ENCODE measurements around the gene PRR14.
A peak's percentile ranks its signal among the peaks of the same experiment; 100 is the strongest.

Gene PRR14

DNA sequence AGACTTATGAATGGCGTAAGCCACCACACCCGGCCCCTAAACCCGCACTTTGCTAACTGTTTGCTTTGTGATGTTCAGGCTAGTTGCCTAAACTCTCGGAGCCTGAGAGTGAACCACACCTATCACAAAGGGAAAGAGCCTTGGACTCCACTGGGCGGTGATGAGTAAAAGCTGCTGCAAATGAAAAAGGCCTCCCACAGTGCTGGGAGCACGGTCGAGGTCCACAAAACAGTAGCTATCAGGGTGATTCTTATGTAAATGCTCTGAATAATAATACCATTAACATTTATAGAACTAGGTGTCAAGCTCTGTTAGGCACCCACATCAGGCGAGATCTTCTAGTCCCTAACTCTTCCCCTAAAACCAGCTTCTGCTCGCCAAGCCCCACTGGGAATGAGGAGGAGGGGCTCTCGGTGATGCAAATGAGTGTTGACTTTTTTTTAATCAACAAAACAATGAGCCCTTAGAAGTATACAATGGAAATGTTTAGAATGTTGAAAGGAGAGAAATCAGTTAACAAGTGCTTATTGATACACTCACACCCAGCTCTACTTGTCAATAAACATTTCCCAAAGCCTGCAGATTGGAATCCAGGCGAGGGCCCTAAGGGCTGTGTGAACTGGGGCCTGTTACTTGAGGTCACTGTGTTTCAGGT lies 27.3 kb downstream of the PRR14 start:
- TF ChIP-seq, protein P1, sequence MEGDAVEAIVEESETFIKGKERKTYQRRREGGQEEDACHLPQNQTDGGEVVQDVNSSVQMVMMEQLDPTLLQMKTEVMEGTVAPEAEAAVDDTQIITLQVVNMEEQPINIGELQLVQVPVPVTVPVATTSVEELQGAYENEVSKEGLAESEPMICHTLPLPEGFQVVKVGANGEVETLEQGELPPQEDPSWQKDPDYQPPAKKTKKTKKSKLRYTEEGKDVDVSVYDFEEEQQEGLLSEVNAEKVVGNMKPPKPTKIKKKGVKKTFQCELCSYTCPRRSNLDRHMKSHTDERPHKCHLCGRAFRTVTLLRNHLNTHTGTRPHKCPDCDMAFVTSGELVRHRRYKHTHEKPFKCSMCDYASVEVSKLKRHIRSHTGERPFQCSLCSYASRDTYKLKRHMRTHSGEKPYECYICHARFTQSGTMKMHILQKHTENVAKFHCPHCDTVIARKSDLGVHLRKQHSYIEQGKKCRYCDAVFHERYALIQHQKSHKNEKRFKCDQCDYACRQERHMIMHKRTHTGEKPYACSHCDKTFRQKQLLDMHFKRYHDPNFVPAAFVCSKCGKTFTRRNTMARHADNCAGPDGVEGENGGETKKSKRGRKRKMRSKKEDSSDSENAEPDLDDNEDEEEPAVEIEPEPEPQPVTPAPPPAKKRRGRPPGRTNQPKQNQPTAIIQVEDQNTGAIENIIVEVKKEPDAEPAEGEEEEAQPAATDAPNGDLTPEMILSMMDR (IDR thresholded peaks at IDR 0.05), result no peak
- H3K9me3 ChIP-seq, result no peaks in the 10 kb centered on the region
- H3K4me3 ChIP-seq (ENCODE audit: low read depth in 1 of 2, low read length in 1 of 2), result no peak overlapping the region
- H3K36me3 ChIP-seq, result no peaks in the 10 kb centered on the region
- H3K27ac ChIP-seq, result no peak overlapping the region
- H3K4me1 ChIP-seq (ENCODE audit: control insufficient read depth in 1 of 2, insufficient read depth in 1 of 2, low read depth in 1 of 2, low read length in 1 of 2), result no peaks in the 10 kb centered on the region
- H3K27me3 ChIP-seq, result no peaks in the 10 kb centered on the region

DNA sequence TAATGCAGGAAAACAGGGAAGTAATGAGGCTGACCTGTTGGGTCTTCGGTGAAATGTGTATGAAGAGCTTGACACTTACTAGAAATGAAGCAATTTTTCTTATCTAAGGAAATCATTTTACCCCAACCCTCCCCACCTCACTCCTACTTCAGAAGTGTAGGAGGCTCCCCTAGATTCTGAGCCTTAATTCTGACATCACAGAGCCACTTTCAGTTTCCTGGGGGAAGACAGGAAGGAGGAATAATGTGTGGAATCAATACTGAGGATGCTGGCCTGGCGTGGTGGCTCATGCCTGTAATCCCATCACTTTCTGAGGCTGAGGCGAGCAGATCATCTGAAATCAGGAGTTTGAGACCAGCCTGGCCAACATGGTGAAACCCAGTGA lies 27.8 kb downstream of the PRR14 start:
- TF ChIP-seq, protein P1 (IDR thresholded peaks at IDR 0.05), result no peak
- H3K27ac ChIP-seq, result no peak overlapping the region
- H3K27me3 ChIP-seq, result no peaks in the 10 kb centered on the region
- H3K4me1 ChIP-seq (ENCODE audit: control insufficient read depth in 1 of 2, insufficient read depth in 1 of 2, low read depth in 1 of 2, low read length in 1 of 2), result no peaks in the 10 kb centered on the region
- no peaks in the 10 kb centered on the region for H3K36me3 ChIP-seq
- no peaks in the 10 kb centered on the region for H3K9me3 ChIP-seq
- H3K4me3 ChIP-seq (ENCODE audit: low read depth in 1 of 2, low read length in 1 of 2), result no peak overlapping the region

DNA sequence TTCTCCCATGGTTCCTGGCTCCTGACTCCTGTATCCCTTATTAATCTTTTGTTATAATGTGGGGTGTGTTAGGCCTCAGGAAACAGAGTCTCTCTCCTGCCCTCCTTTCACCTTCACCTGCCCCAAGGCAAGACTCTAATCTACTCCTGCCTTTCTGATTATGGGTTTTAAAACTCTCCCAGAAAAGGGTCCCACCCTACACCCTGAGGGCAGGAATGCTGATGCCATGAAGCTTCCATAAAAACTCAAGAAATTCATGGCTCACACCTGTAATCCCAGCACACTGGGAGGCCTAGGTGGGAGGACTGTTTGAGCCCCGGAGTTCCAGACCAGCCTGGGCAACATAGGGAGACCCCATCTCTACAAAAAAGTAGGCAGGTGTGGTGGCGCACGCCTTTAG lies 29.6 kb downstream of the PRR14 start:
- TF ChIP-seq, protein P1 (IDR thresholded peaks at IDR 0.05), result no peak
- no peaks in the 10 kb centered on the region for H3K9me3 ChIP-seq
- no peak overlapping the region for H3K4me3 ChIP-seq (ENCODE audit: low read depth in 1 of 2, low read length in 1 of 2)

DNA sequence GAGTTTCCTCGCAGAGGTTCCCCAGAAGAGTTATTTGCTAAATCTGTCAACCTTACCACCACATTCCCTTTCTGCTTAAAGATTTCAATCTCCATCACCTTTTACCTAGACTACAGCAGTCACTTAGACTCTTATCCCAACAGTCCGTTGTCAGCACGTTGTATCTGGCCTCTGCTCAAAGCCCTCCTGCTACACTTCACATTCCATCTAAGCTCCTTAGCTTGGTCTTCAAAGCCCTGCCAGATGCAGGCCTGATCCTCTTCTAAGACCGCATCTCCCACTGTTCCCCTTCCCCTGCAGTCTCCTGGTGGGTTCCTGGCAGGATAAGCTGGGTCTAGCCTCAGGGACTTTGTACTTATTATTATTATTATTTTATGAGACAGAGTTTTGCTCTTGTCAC lies 37.9 kb downstream of the PRR14 start:
- Histone ChIP-seq H3K27ac (no peak overlapping the region), H3K9me3 (no peaks in the 10 kb centered on the region), H3K4me1 (ENCODE audit: control insufficient read depth in 1 of 2, insufficient read depth in 1 of 2, low read depth in 1 of 2, low read length in 1 of 2) (peaks cover 16 to 23% of the 10 kb centered on the region in 2 experiments), H3K4me3 (ENCODE audit: low read depth in 1 of 2, low read length in 1 of 2) (no peak overlapping the region), H3K27me3 (no peaks in the 10 kb centered on the region), H3K36me3 (no peaks in the 10 kb centered on the region)
- TF ChIP-seq, protein P1 (IDR thresholded peaks at IDR 0.05), result no peak

More for the DNA sequence above, 29.6 kb downstream of the PRR14 start:
- Histone ChIP-seq H3K4me1 (ENCODE audit: control insufficient read depth in 1 of 2, insufficient read depth in 1 of 2, low read depth in 1 of 2, low read length in 1 of 2) (no peaks in the 10 kb centered on the region), H3K27ac (no peak overlapping the region), H3K27me3 (no peaks in the 10 kb centered on the region), H3K36me3 (no peaks in the 10 kb centered on the region)

DNA sequence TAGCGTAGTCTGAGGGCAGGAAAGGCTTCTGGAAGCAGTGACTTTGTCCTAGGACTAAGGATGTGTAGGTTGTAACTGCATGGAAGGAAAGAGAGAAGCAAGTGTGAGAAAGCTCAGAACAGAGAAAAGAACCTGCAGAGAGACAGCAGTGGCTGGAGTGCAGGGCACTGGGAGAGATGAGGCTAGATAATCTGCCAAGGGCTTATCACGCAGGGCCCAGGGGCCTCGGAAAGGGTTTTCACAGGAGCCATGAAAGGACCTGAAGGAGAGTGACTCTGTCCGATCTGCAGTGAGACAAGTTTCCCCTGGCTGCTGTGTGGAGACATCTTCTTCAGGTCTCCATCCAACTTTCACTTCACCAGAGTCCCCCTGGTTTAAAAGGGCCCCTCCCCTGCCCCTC lies 41.1 kb downstream of the PRR14 start:
- Histone ChIP-seq H3K4me1 (ENCODE audit: control insufficient read depth in 1 of 2, insufficient read depth in 1 of 2, low read depth in 1 of 2, low read length in 1 of 2) (peaks cover 25 to 34% of the 10 kb centered on the region in 2 experiments), H3K27me3 (no peaks in the 10 kb centered on the region), H3K9me3 (no peaks in the 10 kb centered on the region), H3K36me3 (no peaks in the 10 kb centered on the region), H3K4me3 (ENCODE audit: low read depth in 1 of 2, low read length in 1 of 2) (no peak overlapping the region), H3K27ac (peak overlapping the region; percentile 81)
- TF ChIP-seq, protein P1 (IDR thresholded peaks at IDR 0.05), result no peak
